ENCODE measurements around the gene UBR1. TPM values are rescaled to one million over a fixed set of nuclear protein-coding genes. Genes with fewer than 3 reads are reported as not detected.

Gene UBR1
- total RNA-seq, 3 donors from 2014 or later = 20.3 to 37.0 (median 26.8) TPM

DNA sequence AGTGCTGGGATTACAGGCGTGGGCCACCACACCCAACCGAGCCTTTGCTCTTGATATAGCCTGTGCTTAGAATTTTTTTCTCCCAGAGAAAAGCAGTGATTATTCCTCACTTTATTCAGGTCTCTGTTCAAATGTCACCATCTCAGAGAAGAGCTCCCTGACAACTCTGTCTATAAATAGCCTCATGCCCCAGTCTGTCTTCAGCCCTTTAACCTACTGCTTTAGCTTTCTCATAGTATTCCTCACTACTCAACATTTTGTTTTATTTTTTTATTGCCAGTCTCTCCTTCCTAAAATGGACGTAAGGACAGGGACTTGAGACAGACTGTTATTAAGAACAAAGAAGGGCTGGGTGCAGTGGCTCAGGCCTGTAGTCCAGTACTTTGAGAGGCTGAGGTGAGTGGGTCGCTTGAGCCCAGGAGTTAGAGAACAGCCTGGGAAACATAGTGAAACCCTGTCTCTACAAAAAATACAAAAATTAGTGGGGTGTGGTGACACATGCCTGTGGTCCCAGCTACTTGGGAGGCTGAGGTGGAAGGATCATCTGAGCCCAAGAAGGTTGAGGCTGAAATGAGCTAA, 106.5 kb downstream of the UBR1 start:
- intact Hi-C loops (cut with DNase I, micrococcal nuclease) = no loop called here
- no peaks in the 10 kb centered on the region for H3K4me1 ChIP-seq (ENCODE audit: low read depth)
- ATAC-seq (no peak), DNase-seq (no peak)
- no peaks in the 10 kb centered on the region for H3K36me3 ChIP-seq (ENCODE audit: low read depth)
- no peaks in the 10 kb centered on the region for H3K9me3 ChIP-seq
- H3K4me3 ChIP-seq = no peak overlapping the region
- TF ChIP-seq, protein P1, sequence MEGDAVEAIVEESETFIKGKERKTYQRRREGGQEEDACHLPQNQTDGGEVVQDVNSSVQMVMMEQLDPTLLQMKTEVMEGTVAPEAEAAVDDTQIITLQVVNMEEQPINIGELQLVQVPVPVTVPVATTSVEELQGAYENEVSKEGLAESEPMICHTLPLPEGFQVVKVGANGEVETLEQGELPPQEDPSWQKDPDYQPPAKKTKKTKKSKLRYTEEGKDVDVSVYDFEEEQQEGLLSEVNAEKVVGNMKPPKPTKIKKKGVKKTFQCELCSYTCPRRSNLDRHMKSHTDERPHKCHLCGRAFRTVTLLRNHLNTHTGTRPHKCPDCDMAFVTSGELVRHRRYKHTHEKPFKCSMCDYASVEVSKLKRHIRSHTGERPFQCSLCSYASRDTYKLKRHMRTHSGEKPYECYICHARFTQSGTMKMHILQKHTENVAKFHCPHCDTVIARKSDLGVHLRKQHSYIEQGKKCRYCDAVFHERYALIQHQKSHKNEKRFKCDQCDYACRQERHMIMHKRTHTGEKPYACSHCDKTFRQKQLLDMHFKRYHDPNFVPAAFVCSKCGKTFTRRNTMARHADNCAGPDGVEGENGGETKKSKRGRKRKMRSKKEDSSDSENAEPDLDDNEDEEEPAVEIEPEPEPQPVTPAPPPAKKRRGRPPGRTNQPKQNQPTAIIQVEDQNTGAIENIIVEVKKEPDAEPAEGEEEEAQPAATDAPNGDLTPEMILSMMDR (IDR thresholded peaks at IDR 0.05) = no peak

DNA sequence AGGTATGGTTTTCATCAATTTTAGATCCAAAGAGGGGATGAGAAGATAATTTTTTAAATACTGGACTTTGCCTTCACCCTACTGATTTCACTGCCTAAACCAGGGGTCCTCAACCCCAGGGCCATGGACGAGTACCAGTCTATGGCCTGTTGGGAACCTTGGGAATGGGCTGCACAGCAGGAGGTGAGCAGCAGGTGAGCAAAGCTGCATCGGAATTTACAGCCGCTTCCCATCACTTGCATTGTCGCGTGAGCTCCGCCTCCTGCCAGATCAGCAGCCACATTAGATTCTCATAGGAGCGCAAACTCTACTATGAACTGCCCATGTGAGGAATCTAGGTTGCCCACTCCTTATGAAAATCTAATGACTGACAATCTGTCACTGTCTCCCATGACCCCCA, 109.0 kb downstream of the UBR1 start:
- Histone ChIP-seq H3K36me3 (ENCODE audit: low read depth) (no peaks in the 10 kb centered on the region), H3K4me3 (no peak overlapping the region), H3K4me1 (ENCODE audit: low read depth) (no peaks in the 10 kb centered on the region), H3K9me3 (no peaks in the 10 kb centered on the region)
- DNase-seq = no peak
- TF ChIP-seq, protein P1 (IDR thresholded peaks at IDR 0.05) = no peak
- intact Hi-C loops (cut with DNase I, micrococcal nuclease) = no loop called here
- no peak for ATAC-seq

DNA sequence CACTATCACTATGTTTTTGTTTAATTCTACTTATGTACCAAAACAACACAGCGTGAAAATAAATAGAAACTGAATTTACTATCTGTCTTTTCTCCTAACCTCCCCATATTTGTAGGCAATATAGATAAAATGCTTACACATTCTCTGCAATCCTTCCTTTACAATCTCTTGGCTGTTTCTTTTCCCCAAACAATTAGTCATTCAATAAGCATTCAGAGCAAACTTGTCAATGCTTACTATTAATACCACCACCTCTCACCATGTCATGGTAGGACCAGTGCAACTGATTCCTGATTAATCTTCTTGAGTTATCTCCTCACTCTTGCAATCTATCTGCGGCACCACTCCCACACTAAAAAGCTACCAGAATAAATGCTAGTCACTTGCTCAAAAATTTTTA, 111.3 kb downstream of the UBR1 start:
- Histone ChIP-seq H3K36me3 (ENCODE audit: low read depth) (no peaks in the 10 kb centered on the region), H3K4me3 (no peak overlapping the region), H3K9me3 (no peaks in the 10 kb centered on the region), H3K4me1 (ENCODE audit: low read depth) (no peaks in the 10 kb centered on the region)
- TF ChIP-seq, protein P1 (IDR thresholded peaks at IDR 0.05) = no peak
- intact Hi-C loops (cut with DNase I, micrococcal nuclease) = no loop called here
- DNase-seq (no peak), ATAC-seq (no peak)

DNA sequence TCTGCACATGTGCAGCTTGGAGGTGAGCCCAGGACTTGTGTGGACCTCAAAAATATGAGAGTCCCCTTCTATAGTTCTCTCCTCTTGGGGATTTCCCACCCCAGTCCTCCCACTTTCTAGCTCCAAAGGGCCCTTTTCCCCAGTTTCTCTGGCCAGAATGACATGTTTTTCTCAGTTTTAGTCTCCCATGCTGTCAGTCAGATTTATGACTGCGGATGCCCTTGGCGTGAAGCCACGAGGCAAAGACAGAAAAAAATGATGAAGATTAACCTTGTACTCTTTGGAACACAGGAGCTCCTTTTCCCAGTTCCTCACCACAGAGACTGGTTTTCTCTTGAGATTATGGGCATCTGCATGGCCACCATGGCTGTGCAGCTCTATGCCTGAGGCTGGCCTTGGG, 113.2 kb downstream of the UBR1 start:
- no peak for DNase-seq
- TF ChIP-seq, protein P1 (IDR thresholded peaks at IDR 0.05) = no peak
- Histone ChIP-seq H3K4me3 (no peak overlapping the region), H3K36me3 (ENCODE audit: low read depth) (no peaks in the 10 kb centered on the region), H3K9me3 (no peaks in the 10 kb centered on the region), H3K4me1 (ENCODE audit: low read depth) (no peaks in the 10 kb centered on the region)
- intact Hi-C loops (cut with DNase I, micrococcal nuclease) = no loop called here
- ATAC-seq = no peak

DNA sequence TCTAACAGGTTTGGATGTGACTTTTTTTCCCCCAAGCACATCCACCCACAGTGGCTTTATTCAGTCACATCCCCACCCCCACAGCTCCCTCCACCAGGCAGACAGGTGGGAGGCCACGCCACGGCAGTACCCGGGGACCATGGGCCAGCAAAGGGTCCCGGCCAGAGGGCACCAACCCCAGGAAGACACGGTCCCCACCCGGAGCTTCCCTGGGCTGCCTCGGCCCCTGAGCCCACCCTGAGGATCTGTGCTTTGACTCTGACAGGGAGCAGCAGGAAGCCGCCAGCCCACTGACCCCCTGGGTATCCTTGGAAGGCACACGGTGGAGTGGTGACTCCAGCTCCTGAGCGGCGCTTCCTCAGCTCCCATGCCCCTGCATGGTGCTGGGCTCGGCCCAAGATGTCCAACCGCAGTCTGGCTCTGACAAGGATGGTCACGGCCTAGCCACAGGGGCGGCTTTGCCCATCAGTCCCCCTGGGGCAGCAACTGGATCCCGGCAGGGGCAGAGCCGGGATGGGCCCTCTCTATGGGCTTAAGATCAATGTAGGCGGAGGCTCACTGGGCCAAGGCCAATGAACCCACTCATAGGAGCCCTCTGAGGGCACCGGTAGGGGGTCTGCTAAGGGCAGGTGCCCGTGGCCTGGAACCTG, 119.0 kb downstream of the UBR1 start:
- ATAC-seq = no peak
- no peaks in the 10 kb centered on the region for H3K36me3 ChIP-seq (ENCODE audit: low read depth)

More for the DNA sequence above, 119.0 kb downstream of the UBR1 start:
- TF ChIP-seq, protein P1 (IDR thresholded peaks at IDR 0.05) = no peak
- DNase-seq = no peak
- Histone ChIP-seq H3K4me3 (no peak overlapping the region), H3K4me1 (ENCODE audit: low read depth) (no peaks in the 10 kb centered on the region), H3K9me3 (no peaks in the 10 kb centered on the region)
- intact Hi-C loops (cut with DNase I, micrococcal nuclease) = no loop called here

Measured in mucosa of descending colon (tissue), 3 donors.